ENCODE data around the gene NOL7. TPM values are rescaled to one million over a fixed set of nuclear protein-coding genes. Genes with fewer than 3 reads are reported as not detected.

The NOL7 gene
- total and polyA plus RNA-seq, 2 donors (not counting 1 experiment from before 2014, with no cell fraction given) = 24.7 to 58.3 TPM

DNA sequence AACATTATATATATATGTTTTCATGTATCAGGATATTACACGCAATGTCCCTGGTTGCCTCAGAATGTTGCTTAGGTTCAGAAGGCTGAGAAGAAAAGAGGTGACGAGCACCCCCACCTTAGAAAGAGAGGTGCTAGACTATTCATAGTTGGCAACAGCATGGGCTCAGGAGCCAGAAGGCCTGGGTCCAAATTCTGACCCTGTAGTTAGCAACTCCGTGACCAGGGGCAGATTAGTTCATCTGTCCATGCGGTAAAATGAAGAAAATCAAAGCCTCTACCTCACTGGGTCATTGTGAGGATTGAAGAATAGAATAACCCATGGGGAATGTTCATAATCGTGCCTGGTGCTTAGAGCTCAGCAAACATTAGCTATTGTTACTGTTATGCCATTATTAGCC, 46.2 kb upstream of the NOL7 start:
- H3K27me3 ChIP-seq (replicated peaks in 1 of 4; ENCODE audit: control extremely low read depth in 1 of 4, control insufficient read depth in 3 of 4, insufficient read depth in 4 of 4, low read length in 3 of 4) = peaks cover 0 to 3% (median 0%) of the 10 kb centered on the region in 4 experiments
- ChIA-PET POLR2A (no interaction called here), CTCF (no interaction called here)
- intact Hi-C loops (cut with micrococcal nuclease) = no loop called here
- Mint-ChIP-seq H3K9me3 (ENCODE audit: insufficient read depth) (no peaks in the 10 kb centered on the region), H3K27me3 (peaks cover 10% of the 10 kb centered on the region), H3K27ac (no peak overlapping the region), H3K4me3 (no peak overlapping the region), H3K4me1 (peaks cover 10% of the 10 kb centered on the region)
- H3K4me1 ChIP-seq (ENCODE audit: control insufficient read depth in 2 of 2, insufficient read depth in 2 of 2, low read length in 2 of 2) = peaks cover 6 to 8% of the 10 kb centered on the region in 2 donors
- no peak overlapping the region for H2AFZ ChIP-seq (ENCODE audit: insufficient read depth, low read depth, low read length, poor library complexity, severe bottlenecking)
- no peaks in the 10 kb centered on the region for H3K79me2 ChIP-seq (ENCODE audit: control insufficient read depth, insufficient read depth, low read length)
- H3K9ac ChIP-seq (ENCODE audit: low read length) = no peak overlapping the region
- no peaks in the 10 kb centered on the region for H3K36me3 ChIP-seq (replicated peaks in 1 of 2; ENCODE audit: control extremely low read depth in 1 of 2, control insufficient read depth in 1 of 2, extremely low read depth in 1 of 2, insufficient read depth in 2 of 2, low read length in 1 of 2)
- no peak for TF ChIP-seq EZH2 (IDR thresholded peaks at IDR 0.05; ENCODE audit: borderline replicate concordance, insufficient read depth, low read depth, low read length, poor library complexity, severe bottlenecking)
- TF ChIP-seq, protein P1, sequence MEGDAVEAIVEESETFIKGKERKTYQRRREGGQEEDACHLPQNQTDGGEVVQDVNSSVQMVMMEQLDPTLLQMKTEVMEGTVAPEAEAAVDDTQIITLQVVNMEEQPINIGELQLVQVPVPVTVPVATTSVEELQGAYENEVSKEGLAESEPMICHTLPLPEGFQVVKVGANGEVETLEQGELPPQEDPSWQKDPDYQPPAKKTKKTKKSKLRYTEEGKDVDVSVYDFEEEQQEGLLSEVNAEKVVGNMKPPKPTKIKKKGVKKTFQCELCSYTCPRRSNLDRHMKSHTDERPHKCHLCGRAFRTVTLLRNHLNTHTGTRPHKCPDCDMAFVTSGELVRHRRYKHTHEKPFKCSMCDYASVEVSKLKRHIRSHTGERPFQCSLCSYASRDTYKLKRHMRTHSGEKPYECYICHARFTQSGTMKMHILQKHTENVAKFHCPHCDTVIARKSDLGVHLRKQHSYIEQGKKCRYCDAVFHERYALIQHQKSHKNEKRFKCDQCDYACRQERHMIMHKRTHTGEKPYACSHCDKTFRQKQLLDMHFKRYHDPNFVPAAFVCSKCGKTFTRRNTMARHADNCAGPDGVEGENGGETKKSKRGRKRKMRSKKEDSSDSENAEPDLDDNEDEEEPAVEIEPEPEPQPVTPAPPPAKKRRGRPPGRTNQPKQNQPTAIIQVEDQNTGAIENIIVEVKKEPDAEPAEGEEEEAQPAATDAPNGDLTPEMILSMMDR (IDR thresholded peaks at IDR 0.05) = no peak
- no peak for ATAC-seq (ENCODE audit: low read depth)
- WGBS (ENCODE audit: insufficient coverage) = 100% methylated on average over 2 of the region's 5 CpGs
- no peak overlapping the region for H3K4me2 ChIP-seq (replicated peaks; ENCODE audit: low read depth, low read length, poor library complexity, severe bottlenecking)
- no peaks in the 10 kb centered on the region for H3K9me3 ChIP-seq (ENCODE audit: control extremely low read depth in 1 of 3, control insufficient read depth in 2 of 3, insufficient read depth in 1 of 3, low read length in 2 of 3)
- no peak for DNase-seq
- H3K27ac ChIP-seq (ENCODE audit: low read length in 2 of 2) = no peak overlapping the region
- no peak overlapping the region for H3K4me3 ChIP-seq (ENCODE audit: control extremely low read depth in 1 of 5, extremely low read depth in 1 of 5, insufficient read depth in 1 of 5, low read depth in 2 of 5, low read length in 4 of 5)
- no peaks in the 10 kb centered on the region for H4K20me1 ChIP-seq (ENCODE audit: control insufficient read depth, insufficient read depth, low read length, poor library complexity, severe bottlenecking)

DNA sequence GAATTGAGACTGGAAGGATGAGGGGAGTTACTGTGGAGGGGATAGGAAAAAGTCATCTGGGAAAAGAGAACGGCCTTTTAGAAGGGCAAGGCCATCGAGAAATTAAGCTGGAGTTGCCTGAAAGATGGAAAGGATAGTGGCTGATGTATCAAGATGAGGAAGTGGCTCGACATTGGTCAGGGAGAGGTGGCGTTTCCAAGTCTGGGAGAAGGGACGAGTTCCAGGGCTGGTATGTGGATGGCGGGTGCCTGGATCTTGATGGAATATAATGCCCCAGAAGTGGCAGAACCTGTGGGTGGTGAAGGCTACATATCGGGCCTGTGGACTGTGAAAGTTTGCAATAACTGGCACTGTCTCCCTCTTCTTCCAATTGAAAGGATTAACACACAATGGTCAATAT, 42.9 kb upstream of the NOL7 start:
- TF ChIP-seq, protein P1 (IDR thresholded peaks at IDR 0.05) = no peak
- no peak for TF ChIP-seq EZH2 (IDR thresholded peaks at IDR 0.05; ENCODE audit: borderline replicate concordance, insufficient read depth, low read depth, low read length, poor library complexity, severe bottlenecking)

More for the DNA sequence above, 42.9 kb upstream of the NOL7 start:
- Histone ChIP-seq H3K4me2 (replicated peaks; ENCODE audit: low read depth, low read length, poor library complexity, severe bottlenecking) (no peak overlapping the region), H3K36me3 (replicated peaks in 1 of 2; ENCODE audit: control extremely low read depth in 1 of 2, control insufficient read depth in 1 of 2, extremely low read depth in 1 of 2, insufficient read depth in 2 of 2, low read length in 1 of 2) (no peaks in the 10 kb centered on the region), H3K9ac (ENCODE audit: low read length) (no peak overlapping the region), H3K4me1 (ENCODE audit: control insufficient read depth in 2 of 2, insufficient read depth in 2 of 2, low read length in 2 of 2) (peaks cover 15 to 16% of the 10 kb centered on the region in 2 donors), H3K27me3 (replicated peaks in 1 of 4; ENCODE audit: control extremely low read depth in 1 of 4, control insufficient read depth in 3 of 4, insufficient read depth in 4 of 4, low read length in 3 of 4) (no peaks in the 10 kb centered on the region), H2AFZ (ENCODE audit: insufficient read depth, low read depth, low read length, poor library complexity, severe bottlenecking) (no peak overlapping the region), H3K4me3 (ENCODE audit: control extremely low read depth in 1 of 5, extremely low read depth in 1 of 5, insufficient read depth in 1 of 5, low read depth in 2 of 5, low read length in 4 of 5) (no peak overlapping the region), H3K9me3 (ENCODE audit: control extremely low read depth in 1 of 3, control insufficient read depth in 2 of 3, insufficient read depth in 1 of 3, low read length in 2 of 3) (no peaks in the 10 kb centered on the region), H3K27ac (ENCODE audit: low read length in 2 of 2) (no peak overlapping the region), H3K79me2 (ENCODE audit: control insufficient read depth, insufficient read depth, low read length) (peaks cover 10% of the 10 kb centered on the region), H4K20me1 (ENCODE audit: control insufficient read depth, insufficient read depth, low read length, poor library complexity, severe bottlenecking) (no peaks in the 10 kb centered on the region)
- Mint-ChIP-seq H3K9me3 (ENCODE audit: insufficient read depth) (no peaks in the 10 kb centered on the region), H3K4me3 (no peak overlapping the region), H3K27me3 (peaks cover 2% of the 10 kb centered on the region), H3K27ac (peak overlapping the region; percentile 98), H3K4me1 (peaks cover 27% of the 10 kb centered on the region)
- ATAC-seq (ENCODE audit: low read depth) (no peak), DNase-seq (no peak)
- intact Hi-C loops (cut with micrococcal nuclease) = no loop called here
- ChIA-PET POLR2A (no interaction called here), CTCF (interaction anchor here (1.0 to 5.6 kb wide), 5 partner anchors 12 to 147 kb away, joined by 3 to 24 read pairs (median 6); partner anchors contain the start of gene NOL7)
- 90% methylated on average over 6 of the region's 7 CpGs for WGBS (ENCODE audit: insufficient coverage)

All from B cell (primary cell).